Naive thymus-derived CD8-positive, alpha-beta T cell (primary cell): ENCODE measurements around the gene TBCCD1. TPM values are rescaled to one million over a fixed set of nuclear protein-coding genes. Genes with fewer than 3 reads are reported as not detected.
"Not testable (repeated sequence)": the region's sequence is repeated elsewhere in the genome, so short reads cannot be mapped to it uniquely, and the experiment has no call there.

Source experiments
- ATAC-seq, 2 donors: fragments of 150-1000 bp; cut with Tn5 transposase in 1 of 2; sonication (Bioruptor Pico), chemical (Tn5 transposase) in 1 of 2; 1 replicate in 1 of 2; 2 replicates in 1 of 2; pipeline ENCODE4 v1.10.0; 2021; ENCODE audit warnings: mild to moderate bottlenecking in 2 of 2, moderate library complexity in 2 of 2
- POLR2A ChIA-PET: fragments of 350-600 bp; sonication (Branson Sonifier 250); formaldehyde crosslinking; loops from one replicate; lab custom pipeline; 2021; ENCODE audit warnings: antibody characterized with exemption; lab: Charles Lee
- DNase-seq, 10 donors: peaks; one replicate each; pipeline versions ENCODE4 v3.0.0 to v3.0.0-alpha.2; 2020 to 2022
- H3K27ac Mint-ChIP-seq, 10 donors: one replicate each; pipeline ENCODE4 v1.8.0; 2020 to 2022; ENCODE audit warnings: mild to moderate bottlenecking in 10 of 10, mixed read lengths in 10 of 10, moderate library complexity in 4 of 10, inconsistent platforms in 1 of 10
- H3K27me3 Mint-ChIP-seq, 5 donors: one replicate each; pipeline ENCODE4 v1.8.0; 2021 to 2022; ENCODE audit warnings: mixed read lengths in 5 of 5
- H3K36me3 Mint-ChIP-seq, 3 donors: one replicate each; pipeline ENCODE4 v1.8.0; 2020 to 2022; ENCODE audit warnings: mixed read lengths in 3 of 3, mild to moderate bottlenecking in 2 of 3, inconsistent platforms in 1 of 3
- H3K4me1 Mint-ChIP-seq, 4 donors: one replicate each; pipeline ENCODE4 v1.8.0; 2021 to 2022; ENCODE audit warnings: mixed read lengths in 4 of 4
- H3K4me3 Mint-ChIP-seq, 10 donors: one replicate each; pipeline ENCODE4 v1.8.0; 2020 to 2022; ENCODE audit warnings: mild to moderate bottlenecking in 10 of 10, mixed read lengths in 10 of 10, moderate library complexity in 6 of 10, inconsistent platforms in 1 of 10
- H3K9me3 Mint-ChIP-seq, 9 donors: one replicate each; pipeline ENCODE4 v1.8.0; 2020 to 2022; ENCODE audit warnings: mixed read lengths in 9 of 9, mild to moderate bottlenecking in 3 of 9, inconsistent platforms in 1 of 9, moderate library complexity in 1 of 9
- polyA plus RNA-seq, 3 donors: library from polyadenylated mRNA; unstranded; fragments of 300-500 nt; fragmentation: Illumina TruSeq; gene quantifications; one replicate each; pipeline ENCODE4 v1.2.3, GENCODE V29; 2021
- total RNA-seq, 8 experiments: library from RNA in 2 of 8; stranded (reverse) in 2 of 8; gene quantifications; one replicate each; pipeline ENCODE4 v1.2.3 and lab custom pipeline; 2021 to 2026

The TBCCD1 gene
- total and polyA plus RNA-seq, 5 experiments from 2014 or later = 11.9 to 22.7 (median 17.7) TPM

GRCh38 chr3:186512570-186513302 is 54.4 kb downstream of the TBCCD1 start:
- Mint-ChIP-seq H3K9me3 (no peaks in the 10 kb centered on the region), H3K27ac (peak overlapping the region in 3 of 10 donors; percentile 34 to 73 (median 37)), H3K4me3 (no peak overlapping the region), H3K27me3 (no peaks in the 10 kb centered on the region), H3K36me3 (no peaks in the 10 kb centered on the region), H3K4me1 (peaks cover 21 to 34% (median 30%) of the 10 kb centered on the region in 4 donors)
- POLR2A ChIA-PET = no interaction called here
- no peak for DNase-seq
- ATAC-seq = no peak

DNA sequence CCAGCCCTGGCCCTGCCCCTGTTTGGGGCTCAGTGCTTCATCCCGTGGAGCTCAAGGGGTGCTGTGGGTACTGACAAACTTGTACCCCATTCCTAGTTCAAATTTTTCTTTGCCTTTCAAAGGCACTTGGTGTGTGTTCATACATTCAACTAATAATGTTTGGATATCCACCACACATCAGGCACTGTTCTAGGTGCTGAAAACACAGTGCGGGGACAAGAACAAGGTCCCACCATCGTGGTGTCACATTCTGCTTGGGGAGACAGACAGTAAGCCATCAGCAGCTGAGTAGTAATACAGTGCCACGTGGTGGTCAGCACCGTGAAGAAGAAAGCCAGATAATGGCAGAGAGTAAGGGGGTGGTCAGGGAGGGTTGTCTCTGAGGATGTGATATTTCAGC is 55.4 kb downstream of the TBCCD1 start:
- Mint-ChIP-seq H3K4me1 (peaks cover 21 to 25% (median 24%) of the 10 kb centered on the region in 4 donors), H3K27ac (peak overlapping the region in 2 of 10 donors; percentile 3 to 77), H3K9me3 (no peaks in the 10 kb centered on the region), H3K27me3 (peaks cover 0 to 3% (median 0%) of the 10 kb centered on the region in 5 donors), H3K4me3 (no peak overlapping the region), H3K36me3 (no peaks in the 10 kb centered on the region)
- ATAC-seq (no peak), DNase-seq (no peak)
- POLR2A ChIA-PET = no interaction called here

DNA sequence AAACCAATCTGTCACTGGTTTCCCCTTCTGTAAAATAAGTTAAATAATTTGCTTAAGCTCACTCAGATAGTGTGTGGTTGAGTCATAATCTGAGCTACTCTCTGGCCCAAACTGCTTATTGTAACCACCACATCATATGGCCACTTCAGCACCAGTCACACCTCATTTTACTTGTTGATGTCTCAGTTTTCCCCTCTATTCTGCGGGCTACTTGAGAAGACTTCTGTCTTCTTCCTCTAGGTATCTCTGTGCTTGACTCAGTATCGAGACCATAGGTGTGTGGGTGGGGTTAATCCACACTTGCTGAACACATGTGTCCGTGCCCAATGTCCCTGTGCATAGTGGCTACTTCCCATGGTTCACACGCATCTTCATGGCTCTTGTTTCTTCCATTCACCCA is 55.9 kb downstream of the TBCCD1 start:
- DNase-seq = no peak
- POLR2A ChIA-PET = no interaction called here
- ATAC-seq = no peak
- Mint-ChIP-seq H3K27me3 (peaks cover 0 to 3% (median 0%) of the 10 kb centered on the region in 5 donors), H3K36me3 (no peaks in the 10 kb centered on the region), H3K4me3 (no peak overlapping the region), H3K27ac (peak overlapping the region in 1 of 10 donors; percentile 3), H3K4me1 (peaks cover 19 to 22% (median 21%) of the 10 kb centered on the region in 4 donors), H3K9me3 (no peaks in the 10 kb centered on the region)

DNA sequence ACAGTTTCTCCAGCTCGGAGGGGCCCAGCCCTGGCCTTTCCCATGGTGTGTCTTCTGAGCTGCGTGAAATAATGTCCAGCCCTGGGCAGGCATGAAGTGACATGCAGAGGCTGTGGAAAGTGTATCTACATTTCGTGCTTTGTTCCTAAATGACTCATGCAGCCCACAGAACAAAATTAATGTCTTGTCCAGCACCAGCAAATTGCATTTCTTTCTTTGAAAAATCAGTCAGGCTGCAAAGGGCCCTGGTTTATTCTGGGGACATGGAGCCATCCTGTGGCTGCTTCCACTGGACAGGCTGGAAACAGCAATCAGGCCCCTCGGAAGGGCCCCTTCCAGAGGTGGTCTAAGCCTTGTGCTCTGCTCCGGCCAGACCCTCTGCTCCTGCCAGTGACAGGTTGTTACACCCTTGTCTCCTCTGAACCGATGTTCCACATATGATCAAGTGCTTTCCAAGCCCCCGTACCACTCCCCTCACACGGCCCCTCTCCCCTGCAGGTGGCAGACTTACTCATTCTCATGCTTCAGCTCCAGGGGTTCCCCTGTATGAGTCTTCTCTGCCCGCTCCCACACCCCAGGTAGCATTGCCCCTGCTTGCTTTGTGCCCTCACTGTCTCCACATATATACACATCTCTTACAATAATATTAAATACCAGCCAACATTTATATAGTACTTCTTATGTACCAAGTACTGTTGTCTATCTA is 56.6 kb downstream of the TBCCD1 start:
- POLR2A ChIA-PET = no interaction called here
- no peaks in the 10 kb centered on the region for H3K36me3 Mint-ChIP-seq
- H3K4me1 Mint-ChIP-seq = peaks cover 12 to 15% (median 14%) of the 10 kb centered on the region in 4 donors
- DNase-seq (no peak), ATAC-seq (no peak)
- H3K27me3 Mint-ChIP-seq = peaks cover 0 to 4% (median 0%) of the 10 kb centered on the region in 5 donors
- no peak overlapping the region for H3K27ac Mint-ChIP-seq
- no peak overlapping the region for H3K4me3 Mint-ChIP-seq
- no peaks in the 10 kb centered on the region for H3K9me3 Mint-ChIP-seq

DNA sequence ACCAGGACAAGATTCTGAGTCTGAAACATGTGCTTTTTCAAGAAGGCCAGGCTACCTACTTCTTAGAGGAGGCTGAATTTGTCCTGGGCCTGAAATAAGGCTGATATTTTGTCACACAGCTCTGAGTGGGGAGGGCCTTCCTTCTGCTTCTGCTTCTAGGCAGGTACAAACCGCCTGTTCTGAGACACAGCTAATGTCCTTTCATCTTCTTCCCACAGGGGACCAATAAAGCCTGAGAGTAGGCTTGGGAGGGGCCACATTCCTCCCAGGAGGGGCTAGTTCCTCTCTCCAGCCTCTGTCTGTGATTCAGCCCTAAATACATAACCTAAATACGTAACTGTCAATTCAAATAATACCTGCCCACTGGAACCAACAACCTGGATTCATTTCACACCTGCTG is 57.7 kb downstream of the TBCCD1 start:
- Mint-ChIP-seq H3K27me3 (peaks cover 0 to 6% (median 0%) of the 10 kb centered on the region in 5 donors), H3K36me3 (no peaks in the 10 kb centered on the region), H3K9me3 (no peaks in the 10 kb centered on the region), H3K27ac (no peak overlapping the region), H3K4me3 (no peak overlapping the region), H3K4me1 (peaks cover 2 to 4% (median 3%) of the 10 kb centered on the region in 4 donors)
- no peak for DNase-seq
- POLR2A ChIA-PET = no interaction called here
- ATAC-seq = no peak

DNA sequence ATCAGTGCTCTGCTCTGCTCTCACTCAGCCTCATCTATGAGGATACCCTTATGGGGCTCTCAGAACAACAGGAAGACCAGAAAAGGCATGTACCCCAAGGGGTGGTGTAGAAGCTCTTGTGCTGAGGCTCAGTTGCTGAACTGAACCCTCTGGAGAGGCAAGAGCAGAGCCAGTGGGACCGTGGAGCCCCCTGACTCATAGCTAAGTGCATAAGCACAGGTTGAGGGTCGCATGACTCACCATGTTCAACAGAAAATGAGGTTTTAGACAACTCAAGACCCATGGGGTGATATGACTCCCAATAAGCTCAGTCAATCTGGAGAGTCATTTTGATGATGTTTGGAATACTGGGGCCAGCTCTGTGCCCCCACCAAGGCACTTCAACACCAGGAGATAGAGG is 60.3 kb downstream of the TBCCD1 start:
- no peak overlapping the region for H3K27ac Mint-ChIP-seq
- H3K27me3 Mint-ChIP-seq = peaks cover 0 to 6% (median 1%) of the 10 kb centered on the region in 5 donors
- peaks cover 8 to 17% (median 10%) of the 10 kb centered on the region in 4 donors for H3K4me1 Mint-ChIP-seq
- no peak for ATAC-seq
- H3K4me3 Mint-ChIP-seq = no peak overlapping the region
- POLR2A ChIA-PET = no interaction called here
- H3K36me3 Mint-ChIP-seq = no peaks in the 10 kb centered on the region
- no peak for DNase-seq
- H3K9me3 Mint-ChIP-seq = no peaks in the 10 kb centered on the region

DNA sequence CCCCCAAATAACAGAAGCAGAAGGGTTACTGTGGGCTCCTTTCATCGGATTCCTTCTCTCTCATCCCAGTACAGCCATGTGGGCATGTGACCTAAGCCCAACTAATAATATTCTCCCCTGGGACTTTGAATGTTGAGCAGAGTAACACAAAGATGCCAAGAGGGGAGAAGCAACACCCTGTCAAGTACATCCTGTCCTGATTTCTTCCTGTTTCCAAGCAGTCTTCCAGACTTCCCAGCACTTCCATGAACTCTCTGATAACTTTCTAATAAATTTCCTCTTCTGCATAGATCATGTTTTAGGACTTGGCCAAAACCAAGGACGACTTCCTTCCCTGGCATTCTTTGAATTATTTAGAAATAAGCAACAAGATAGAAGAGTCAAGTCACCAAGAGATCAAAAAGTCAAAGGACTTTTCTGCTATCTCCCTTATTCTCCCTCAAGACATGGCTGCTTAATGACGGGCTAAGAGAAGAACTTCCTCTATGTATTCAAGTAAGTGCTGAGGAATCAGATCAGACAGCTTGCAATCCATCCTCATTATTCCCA is 60.9 kb downstream of the TBCCD1 start:
- H3K27ac Mint-ChIP-seq = no peak overlapping the region
- no peak for DNase-seq
- no peak for ATAC-seq
- POLR2A ChIA-PET = no interaction called here
- H3K4me3 Mint-ChIP-seq = no peak overlapping the region
- H3K27me3 Mint-ChIP-seq = peaks cover 0 to 6% (median 1%) of the 10 kb centered on the region in 5 donors
- H3K9me3 Mint-ChIP-seq = no peaks in the 10 kb centered on the region
- H3K36me3 Mint-ChIP-seq = no peaks in the 10 kb centered on the region
- peaks cover 8 to 17% (median 10%) of the 10 kb centered on the region in 4 donors for H3K4me1 Mint-ChIP-seq

GRCh38 chr3:186502966-186503712 is 64.0 kb downstream of the TBCCD1 start:
- Mint-ChIP-seq H3K27me3 (peaks cover 0 to 6% (median 1%) of the 10 kb centered on the region in 5 donors), H3K36me3 (no peaks in the 10 kb centered on the region), H3K4me3 (peak overlapping the region in 9 of 10 donors; percentile 22 to 66 (median 60)), H3K4me1 (peaks cover 6 to 17% (median 10%) of the 10 kb centered on the region in 4 donors), H3K9me3 (peaks cover 0 to 12% (median 0%) of the 10 kb centered on the region in 9 donors), H3K27ac (peak overlapping the region in 3 of 10 donors; percentile 3 to 57 (median 11))
- no peak for ATAC-seq
- no peak for DNase-seq
- POLR2A ChIA-PET = no interaction called here

- peaks cover 0 to 2% (median 0%) of the 10 kb centered on the region in 3 donors for H3K36me3 Mint-ChIP-seq
Observed at GRCh38 chr3:186502138-186502948, 64.8 kb downstream of the TBCCD1 start.

GRCh38 chr3:186499949-186500348 is 67.2 kb downstream of the TBCCD1 start:
- H3K36me3 Mint-ChIP-seq, POLR2A ChIA-PET, ATAC-seq, H3K4me3 Mint-ChIP-seq, H3K27me3 Mint-ChIP-seq, DNase-seq, H3K27ac Mint-ChIP-seq: not testable (repeated sequence)
- Mint-ChIP-seq H3K4me1 (peaks cover 6 to 17% (median 10%) of the 10 kb centered on the region in 4 donors), H3K9me3 (peaks cover 0 to 13% (median 0%) of the 10 kb centered on the region in 9 donors)

More at GRCh38 chr3:186502138-186502948, 64.8 kb downstream of the TBCCD1 start:
- Mint-ChIP-seq H3K27ac (peak overlapping the region in 5 of 10 donors; percentile 11 to 61 (median 42)), H3K9me3 (peaks cover 0 to 13% (median 0%) of the 10 kb centered on the region in 9 donors), H3K4me1 (peaks cover 6 to 17% (median 10%) of the 10 kb centered on the region in 4 donors), H3K4me3 (peak overlapping the region in 9 of 10 donors; percentile 22 to 66 (median 60)), H3K27me3 (peaks cover 0 to 6% (median 1%) of the 10 kb centered on the region in 5 donors)
- ATAC-seq (peak; percentile 23 to 46), DNase-seq (no peak)
- POLR2A ChIA-PET = no interaction called here

DNA sequence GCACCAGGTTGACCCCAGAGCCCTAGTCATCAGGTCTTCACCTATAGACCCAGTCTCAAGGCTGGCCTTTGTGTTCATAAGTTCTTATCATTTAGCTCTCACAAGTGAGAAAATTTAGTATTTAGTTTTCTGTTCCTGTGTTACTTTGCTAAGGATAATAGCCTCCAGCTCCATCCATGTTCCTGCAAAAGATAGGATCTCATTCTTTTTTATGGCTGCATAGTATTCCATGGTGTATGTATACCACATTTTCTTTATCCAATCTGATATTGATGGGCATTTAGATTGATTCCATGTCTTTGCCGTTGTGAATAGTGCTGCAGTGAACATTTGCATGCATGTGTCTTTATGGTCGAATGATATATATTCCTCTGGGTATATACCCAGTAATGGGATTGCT is 69.1 kb downstream of the TBCCD1 start:
- POLR2A ChIA-PET, H3K4me1 Mint-ChIP-seq, H3K4me3 Mint-ChIP-seq, H3K27ac Mint-ChIP-seq, H3K27me3 Mint-ChIP-seq, H3K36me3 Mint-ChIP-seq, DNase-seq, ATAC-seq: not testable (repeated sequence)
- peaks cover 0 to 13% (median 0%) of the 10 kb centered on the region in 9 donors for H3K9me3 Mint-ChIP-seq
